ENCODE data around the gene DOCK2.
"Not testable (repeated sequence)": the region's sequence is repeated elsewhere in the genome, so short reads cannot be mapped to it uniquely, and the experiment has no call there.

The DOCK2 gene

DNA sequence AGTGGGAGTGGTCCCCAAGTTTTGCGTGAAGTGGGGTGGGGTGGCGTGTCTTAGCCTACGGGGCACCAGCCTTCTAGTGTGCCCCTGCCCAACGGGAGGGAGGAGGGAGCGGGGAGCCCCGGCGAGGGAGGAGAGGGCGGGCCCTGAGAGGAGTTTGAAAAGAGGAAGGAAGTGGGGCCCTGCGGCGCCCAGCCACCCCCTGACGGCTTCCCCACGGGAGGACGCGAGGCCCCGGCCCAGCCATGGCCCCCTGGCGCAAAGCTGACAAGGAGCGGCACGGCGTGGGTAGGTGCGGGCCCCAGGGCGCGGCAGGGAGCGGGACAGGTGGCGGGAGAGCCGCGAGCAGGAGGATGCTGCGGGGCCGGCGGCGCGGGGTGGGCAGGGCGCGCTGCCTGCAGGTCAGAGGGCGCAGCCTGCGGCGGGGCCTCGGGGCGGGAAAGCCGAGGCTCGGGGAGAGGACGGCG lies at the start of gene DOCK2:
Gene DOCK2 (plus strand): TSS at position 191 of the 464 bp plus-strand sequence. CDS start 52 bp downstream, at position 243.
- DNase-seq: no peak

DNA sequence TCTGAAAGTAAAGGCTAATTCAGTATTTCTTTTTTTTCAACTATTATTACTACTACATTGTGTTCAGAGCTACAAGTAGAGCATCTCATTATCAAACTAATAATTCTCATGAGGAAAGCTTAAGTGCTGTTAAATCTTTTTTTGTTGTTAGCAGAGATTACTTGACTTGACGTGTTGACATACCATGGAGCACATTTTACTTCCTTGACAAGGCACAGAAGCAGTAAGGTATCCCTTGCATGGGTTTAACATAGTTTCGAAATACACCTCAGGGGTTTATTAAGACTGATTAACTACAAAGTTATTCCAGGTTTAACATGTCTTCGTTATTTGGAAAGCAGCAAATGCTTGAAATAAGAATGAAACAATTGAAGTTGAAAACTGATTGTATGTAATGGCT lies 46.5 kb upstream of the DOCK2 start:
- DNase-seq: no peak

DNA sequence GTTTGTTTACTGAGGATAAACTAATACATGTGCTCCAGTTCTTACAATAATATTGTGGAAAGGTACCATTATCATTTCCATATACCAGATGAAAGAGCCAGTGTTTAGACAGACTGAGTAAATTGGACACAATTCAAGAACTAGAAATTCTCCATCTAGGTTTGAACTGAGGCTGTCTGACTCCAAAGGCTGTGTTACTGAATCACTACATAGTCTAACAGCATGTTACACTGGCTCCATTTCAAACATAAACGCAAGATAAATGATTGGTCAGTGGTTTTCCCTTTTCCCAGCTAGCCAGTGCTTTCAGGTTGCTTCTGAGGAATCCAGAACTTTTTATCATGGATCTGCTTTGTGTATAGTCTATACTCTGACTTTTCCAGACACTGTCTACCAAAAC lies 45.4 kb upstream of the DOCK2 start:
- DNase-seq: no peak

- no peak for DNase-seq
These were observed 44.0 kb upstream of the DOCK2 start for GRCh38 chr5:169592937-169593650.

GRCh38 chr5:169595172-169595820 lies 41.8 kb upstream of the DOCK2 start:
- DNase-seq: no peak

DNA sequence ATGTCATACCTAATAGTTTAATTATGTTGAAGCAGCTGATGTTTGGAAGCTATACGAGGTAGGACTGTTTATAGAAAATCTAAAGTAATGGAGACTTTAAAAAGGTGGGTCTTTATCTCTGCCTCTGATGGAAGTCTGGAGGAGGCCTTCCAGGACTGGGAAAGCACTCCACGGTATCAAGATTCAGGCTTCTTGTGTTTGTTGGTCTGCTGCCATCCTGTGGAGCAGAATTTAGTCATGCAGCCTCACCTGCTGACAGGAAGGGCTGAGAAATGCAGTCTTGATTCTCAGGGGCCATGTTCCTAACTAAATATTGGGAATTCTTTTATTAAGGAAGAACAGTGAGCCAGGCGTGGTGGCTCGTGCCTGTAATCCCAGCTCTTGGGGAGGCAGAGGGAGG lies 37.6 kb upstream of the DOCK2 start:
- no peak for DNase-seq

DNA sequence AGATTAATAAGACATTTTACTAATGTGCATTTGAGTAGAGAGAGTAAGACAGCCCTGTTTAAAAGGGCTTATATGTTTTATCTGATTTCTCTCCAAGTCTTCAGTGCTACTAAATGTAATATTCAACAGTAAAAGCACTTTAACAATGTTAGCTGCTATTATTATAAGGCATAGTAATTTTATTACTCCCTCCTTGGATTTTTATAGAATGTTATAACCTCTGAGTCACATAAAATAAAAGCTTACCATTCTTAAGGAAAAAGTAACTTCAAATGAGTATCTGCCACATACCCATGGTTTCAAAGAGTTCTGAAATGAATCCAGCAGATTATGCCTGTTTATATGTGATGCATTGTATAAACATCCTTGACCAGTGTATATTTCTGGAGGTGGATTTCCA lies 34.5 kb upstream of the DOCK2 start:
- no peak for DNase-seq

- no peak for DNase-seq
These were observed 30.8 kb upstream of the DOCK2 start for GRCh38 chr5:169606279-169606678.

- no peak for DNase-seq
These were observed 29.2 kb upstream of the DOCK2 start for GRCh38 chr5:169607882-169608281.

DNA sequence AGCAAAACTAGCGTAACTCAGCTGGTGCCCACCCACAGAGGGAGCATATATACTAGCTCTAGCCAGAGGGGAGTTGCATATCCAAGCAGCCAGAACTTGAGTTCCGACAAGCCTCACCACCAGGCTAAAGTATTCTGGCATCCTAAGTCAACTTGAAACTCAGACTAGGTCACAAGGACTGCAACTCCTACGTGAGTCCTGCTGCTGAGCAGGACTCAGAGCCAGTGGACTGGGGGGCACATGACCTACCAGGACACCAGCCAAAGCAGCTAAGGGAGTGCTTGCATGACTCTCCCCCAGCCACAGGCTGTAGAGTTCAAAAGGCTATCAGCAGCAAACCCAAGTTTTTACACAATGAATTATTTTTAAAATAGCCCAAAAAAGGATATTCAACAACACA lies 27.4 kb upstream of the DOCK2 start:
- DNase-seq: no peak

DNA sequence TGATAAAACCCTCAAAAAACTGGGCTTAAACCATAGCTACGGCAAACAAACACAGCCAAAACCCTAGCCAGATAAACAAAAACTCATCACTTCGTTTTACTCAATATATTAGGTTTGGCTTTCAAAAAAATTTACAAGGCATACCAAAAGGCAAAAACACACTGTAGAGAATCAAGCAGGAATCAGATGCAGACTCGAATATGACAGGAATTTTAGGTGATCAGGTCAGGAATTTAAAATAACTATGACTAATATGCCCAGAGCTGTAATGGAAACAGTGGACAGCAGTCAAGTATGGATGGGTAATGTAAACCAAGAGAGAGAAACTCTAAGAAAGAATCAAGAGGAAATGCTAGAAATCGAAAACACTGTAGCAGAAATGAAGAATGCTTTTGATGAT lies 26.5 kb upstream of the DOCK2 start:
- no peak for DNase-seq

DNA sequence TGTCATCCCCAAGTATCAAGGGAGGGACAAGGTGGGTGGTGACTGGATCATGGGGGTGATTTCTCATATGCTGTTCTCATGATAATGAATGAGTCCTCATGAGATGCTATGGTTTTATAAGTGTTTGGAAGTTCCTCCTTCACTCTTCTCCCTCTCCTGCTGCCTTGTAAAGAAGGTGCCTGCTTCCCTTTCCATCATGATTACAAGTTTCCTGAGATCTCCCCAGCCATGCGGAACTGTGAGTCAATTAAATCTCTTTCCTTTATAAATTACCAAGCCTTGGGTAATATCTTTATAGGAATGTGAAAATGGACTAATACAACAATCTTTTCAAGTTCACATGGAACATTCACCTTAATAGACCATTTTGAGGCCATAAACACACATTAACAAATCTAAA lies 21.5 kb upstream of the DOCK2 start:
- DNase-seq: no peak

DNA sequence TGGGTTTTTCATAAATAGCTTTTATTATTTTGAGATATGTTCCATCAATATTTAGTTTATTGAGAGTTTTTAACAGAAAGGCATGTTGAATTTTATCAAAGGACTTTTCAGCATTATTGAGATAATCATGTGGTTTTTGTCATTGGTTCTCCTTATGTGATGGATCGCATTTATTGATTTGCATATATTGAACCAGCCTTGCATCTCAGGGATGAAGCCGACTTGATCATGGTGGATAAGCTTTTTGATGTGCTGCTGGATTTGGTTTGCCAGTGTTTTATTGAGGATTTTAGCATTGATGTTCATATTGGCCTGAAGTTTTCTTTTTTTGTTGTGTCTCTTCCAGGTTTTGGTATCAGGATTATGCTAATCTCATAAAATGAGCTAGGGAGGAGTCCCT lies 12.8 kb upstream of the DOCK2 start:
- DNase-seq: not testable (repeated sequence)

GRCh38 chr5:169626779-169627178 lies 10.3 kb upstream of the DOCK2 start:
- DNase-seq: no peak

GRCh38 chr5:169627551-169627950 lies 9.5 kb upstream of the DOCK2 start:
- DNase-seq: no peak

DNA sequence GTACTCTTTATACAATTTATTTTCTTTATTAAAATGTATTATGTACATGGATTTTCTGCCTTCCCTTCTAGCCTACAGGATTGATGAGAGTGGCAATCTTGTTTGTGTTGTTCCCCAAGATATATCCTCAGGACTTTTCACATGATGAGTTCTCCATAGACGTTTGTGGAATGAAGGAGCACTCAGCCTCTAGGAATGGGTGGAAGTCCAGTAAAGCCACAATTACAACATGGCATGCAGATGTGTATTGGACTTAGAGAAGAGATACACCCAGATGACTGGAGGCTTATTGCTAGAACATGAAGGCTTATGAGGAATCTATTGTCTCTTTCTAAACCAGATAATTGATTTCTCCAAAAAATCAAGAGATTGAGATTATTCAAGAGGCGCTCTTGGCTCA lies 8.2 kb upstream of the DOCK2 start:
- DNase-seq: no peak

DNA sequence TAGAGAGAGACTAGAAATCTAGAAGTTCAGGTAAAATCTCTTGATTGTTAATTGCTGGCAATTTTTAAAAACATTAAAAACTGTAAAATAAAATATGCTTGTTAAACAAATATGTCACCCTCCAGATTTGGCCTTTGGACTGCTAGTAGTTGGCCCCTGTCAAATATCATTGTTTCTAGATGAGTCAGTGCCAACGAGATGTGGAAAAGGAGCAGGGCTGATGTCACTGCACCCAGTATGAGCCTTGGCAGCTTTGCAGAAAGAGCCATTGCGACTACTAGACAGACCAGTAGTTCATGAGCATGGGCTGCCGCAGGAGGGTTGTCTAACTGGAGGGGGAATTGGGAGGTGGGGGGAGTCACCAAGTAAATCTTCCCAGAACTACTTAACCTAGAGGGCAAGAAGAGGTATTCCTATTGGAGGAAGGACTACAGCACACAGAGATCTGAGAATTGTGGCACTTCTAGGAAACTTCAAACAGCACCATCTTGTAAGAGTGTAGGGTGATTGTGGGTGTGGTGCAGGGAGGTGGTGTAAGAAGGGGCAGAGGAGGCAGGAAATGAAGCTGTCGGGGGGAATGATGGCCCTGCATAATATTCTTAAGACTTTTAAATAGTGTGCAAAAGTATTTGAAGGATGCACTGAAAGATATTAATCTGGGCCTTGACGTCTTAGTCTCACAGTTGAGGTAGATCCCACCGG lies 7.1 kb upstream of the DOCK2 start:
- DNase-seq: no peak

GRCh38 chr5:169631360-169631759 lies 5.7 kb upstream of the DOCK2 start:
- DNase-seq: no peak

GRCh38 chr5:169632946-169633345 lies 4.1 kb upstream of the DOCK2 start:
- DNase-seq: no peak

GRCh38 chr5:169634606-169635005 lies 2.5 kb upstream of the DOCK2 start:
- DNase-seq: no peak

DNA sequence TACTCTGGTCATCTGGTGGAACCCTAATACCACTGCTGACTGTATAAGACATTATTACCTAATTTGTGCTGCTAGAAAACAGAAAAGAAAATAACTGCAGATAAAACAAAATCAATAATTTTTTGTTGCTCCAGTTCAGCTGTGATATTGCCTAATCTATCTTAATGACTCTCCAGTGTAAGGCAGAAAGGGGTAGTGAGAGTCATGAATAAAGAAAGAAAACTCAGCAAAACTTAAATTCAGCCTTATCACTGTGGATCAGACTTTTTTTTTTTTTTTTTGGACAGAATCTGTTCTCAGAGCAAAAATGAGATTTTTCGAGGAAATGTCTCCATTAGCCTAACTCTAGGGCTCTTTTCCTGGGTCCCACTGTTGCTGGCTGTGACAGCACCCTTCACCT lies 1.1 kb upstream of the DOCK2 start:
- DNase-seq: no peak

DNA sequence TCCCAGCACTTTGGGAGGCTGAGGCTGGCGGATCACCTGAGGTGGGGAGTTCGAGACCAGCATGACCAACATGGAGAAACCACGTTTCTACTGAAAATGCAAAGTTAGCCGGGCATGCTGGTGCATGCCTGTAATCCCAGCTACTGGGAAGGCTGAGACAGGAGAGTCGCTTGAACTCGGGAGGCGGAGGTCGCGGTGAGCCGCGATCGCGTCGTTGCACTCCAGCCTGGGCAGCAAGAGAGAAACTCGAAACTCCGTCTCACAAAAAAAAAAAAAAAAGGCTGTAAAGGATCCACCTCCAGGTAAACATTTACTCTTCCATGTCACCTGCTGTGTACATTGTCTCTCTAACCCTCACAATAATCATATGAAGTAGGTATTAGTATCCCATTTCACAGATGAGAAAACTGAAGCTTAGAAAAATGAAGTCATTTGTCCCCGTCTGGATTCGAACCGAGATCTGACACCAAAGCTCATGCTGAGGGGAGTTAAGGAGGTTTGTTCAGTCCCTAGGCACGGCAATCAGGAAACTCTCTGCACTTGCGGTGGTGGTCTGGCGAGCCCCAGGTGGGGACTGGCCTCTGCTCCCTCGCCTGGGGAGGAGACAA lies 494 bp upstream of the DOCK2 start:
- no peak for DNase-seq

DNA sequence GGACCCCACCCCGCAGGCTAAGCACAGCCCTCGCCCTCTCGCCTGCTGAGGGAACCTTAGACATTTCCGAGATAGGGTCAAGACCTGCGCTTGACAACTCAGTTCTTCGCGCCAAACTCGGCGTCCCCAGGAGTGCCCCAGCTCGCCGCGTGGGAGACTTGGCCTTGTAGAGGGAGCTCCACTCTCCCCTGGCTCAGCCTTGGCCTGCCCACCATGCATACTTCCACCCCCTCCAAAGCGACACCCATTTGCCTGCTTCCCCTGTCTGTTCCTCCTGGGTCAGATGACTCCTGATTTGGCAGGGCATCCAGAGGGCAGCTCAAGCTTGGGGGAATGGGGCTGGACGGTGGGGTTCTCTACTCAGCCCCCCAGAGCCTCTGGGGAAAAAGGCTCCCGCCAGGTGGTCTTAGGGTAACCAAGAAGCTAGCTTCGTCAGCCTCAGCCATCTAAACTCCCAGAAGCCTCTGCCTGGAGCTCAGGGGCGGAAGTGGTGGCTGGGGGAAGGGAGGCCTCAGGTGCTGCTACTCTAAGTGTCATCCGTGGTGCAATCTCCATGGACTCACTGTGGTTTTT lies 560 bp downstream of the DOCK2 start:
- no peak for DNase-seq
